BLaER1 (cell line): ENCODE results near the gene ASB7.

Source experiments
- H3K27ac ChIP-seq: shearing (Covaris generic); formaldehyde crosslinking; 2 replicates; pipeline ENCODE4 v1.8.1; 2022
- H3K27me3 ChIP-seq: shearing (Covaris generic); formaldehyde crosslinking; 2 replicates; pipeline ENCODE4 v1.8.1; 2022
- H3K36me3 ChIP-seq: shearing (Covaris generic); formaldehyde crosslinking; 2 replicates; pipeline ENCODE4 v1.8.1; 2022
- H3K4me1 ChIP-seq: shearing (Covaris generic); formaldehyde crosslinking; 2 replicates; pipeline ENCODE4 v1.8.1; 2022
- H3K4me2 ChIP-seq: shearing (Covaris generic); formaldehyde crosslinking; 2 replicates; pipeline ENCODE4 v1.8.1; 2022
- H3K4me3 ChIP-seq: shearing (Covaris generic); formaldehyde crosslinking; 2 replicates; pipeline ENCODE4 v1.8.1; 2022
- H3K9ac ChIP-seq: shearing (Covaris generic); formaldehyde crosslinking; 2 replicates; pipeline ENCODE4 v1.8.1; 2022
- H3K9me3 ChIP-seq: shearing (Covaris generic); formaldehyde crosslinking; 2 replicates; pipeline ENCODE4 v1.8.1; 2022
- H4K20me1 ChIP-seq: shearing (Covaris generic); formaldehyde crosslinking; 2 replicates; pipeline ENCODE4 v1.8.1; 2022
- Cebpa-rat ChIP-seq: shearing (Covaris generic); IDR thresholded peaks from 2 replicates; pipeline ENCODE4 v1.8.1; 2022

Gene ASB7

GRCh38 chr15:100695048-100695447, 92.7 kb downstream of the ASB7 start:
- no peaks in the 10 kb centered on the region for H3K9me3 ChIP-seq
- H4K20me1 ChIP-seq = no peaks in the 10 kb centered on the region
- H3K4me3 ChIP-seq = no peak overlapping the region
- TF ChIP-seq Cebpa-rat = no peak
- H3K4me2 ChIP-seq = no peak overlapping the region
- no peak overlapping the region for H3K9ac ChIP-seq
- H3K27ac ChIP-seq = no peak overlapping the region
- H3K27me3 ChIP-seq = no peaks in the 10 kb centered on the region
- no peaks in the 10 kb centered on the region for H3K4me1 ChIP-seq
- H3K36me3 ChIP-seq = no peaks in the 10 kb centered on the region

- no peaks in the 10 kb centered on the region for H4K20me1 ChIP-seq
- H3K4me1 ChIP-seq = no peaks in the 10 kb centered on the region
- TF ChIP-seq Cebpa-rat = no peak
- H3K4me3 ChIP-seq = no peak overlapping the region
- no peak overlapping the region for H3K9ac ChIP-seq
- no peak overlapping the region for H3K27ac ChIP-seq
- no peaks in the 10 kb centered on the region for H3K36me3 ChIP-seq
- H3K27me3 ChIP-seq = no peaks in the 10 kb centered on the region
- no peak overlapping the region for H3K4me2 ChIP-seq
- H3K9me3 ChIP-seq = no peaks in the 10 kb centered on the region
Observed at GRCh38 chr15:100696452-100696851, 94.1 kb downstream of the ASB7 start.
